Measurements from ENCODE around the gene UBAC2.

Gene UBAC2

GRCh38 chr13:99421758-99422585 is 221.3 kb downstream of the UBAC2 start:
- no peak for DNase-seq

DNA sequence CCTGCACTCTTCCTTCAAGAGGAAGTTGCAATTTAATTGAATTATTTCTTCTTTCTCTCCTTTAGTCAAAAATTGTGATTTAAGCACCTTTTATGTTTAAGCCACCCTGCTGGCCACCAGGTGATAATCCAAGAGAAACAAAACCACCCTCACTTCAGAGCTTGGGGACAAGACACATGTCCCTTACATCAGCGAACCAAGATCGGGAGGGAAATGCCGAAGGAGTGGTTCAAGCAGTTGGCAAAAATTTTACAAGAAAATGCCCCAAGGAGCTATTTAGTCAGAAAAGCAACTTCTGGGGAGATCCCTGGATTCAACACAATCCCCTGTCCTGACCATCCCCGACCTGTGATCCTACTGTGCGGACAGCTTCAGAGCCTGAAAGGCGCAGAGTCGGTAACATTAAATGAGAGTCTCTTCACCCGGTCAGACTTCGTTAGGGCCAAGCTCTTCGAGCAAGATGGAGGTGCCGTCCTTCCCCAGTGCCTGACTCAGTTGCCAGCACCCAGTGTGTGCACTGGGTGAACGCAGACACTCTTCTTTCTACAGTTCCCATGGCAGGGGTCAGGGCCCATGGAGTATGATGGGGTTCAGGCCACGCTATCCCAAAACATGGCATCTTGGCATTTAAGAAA is 222.0 kb downstream of the UBAC2 start:
- no peak for DNase-seq

DNA sequence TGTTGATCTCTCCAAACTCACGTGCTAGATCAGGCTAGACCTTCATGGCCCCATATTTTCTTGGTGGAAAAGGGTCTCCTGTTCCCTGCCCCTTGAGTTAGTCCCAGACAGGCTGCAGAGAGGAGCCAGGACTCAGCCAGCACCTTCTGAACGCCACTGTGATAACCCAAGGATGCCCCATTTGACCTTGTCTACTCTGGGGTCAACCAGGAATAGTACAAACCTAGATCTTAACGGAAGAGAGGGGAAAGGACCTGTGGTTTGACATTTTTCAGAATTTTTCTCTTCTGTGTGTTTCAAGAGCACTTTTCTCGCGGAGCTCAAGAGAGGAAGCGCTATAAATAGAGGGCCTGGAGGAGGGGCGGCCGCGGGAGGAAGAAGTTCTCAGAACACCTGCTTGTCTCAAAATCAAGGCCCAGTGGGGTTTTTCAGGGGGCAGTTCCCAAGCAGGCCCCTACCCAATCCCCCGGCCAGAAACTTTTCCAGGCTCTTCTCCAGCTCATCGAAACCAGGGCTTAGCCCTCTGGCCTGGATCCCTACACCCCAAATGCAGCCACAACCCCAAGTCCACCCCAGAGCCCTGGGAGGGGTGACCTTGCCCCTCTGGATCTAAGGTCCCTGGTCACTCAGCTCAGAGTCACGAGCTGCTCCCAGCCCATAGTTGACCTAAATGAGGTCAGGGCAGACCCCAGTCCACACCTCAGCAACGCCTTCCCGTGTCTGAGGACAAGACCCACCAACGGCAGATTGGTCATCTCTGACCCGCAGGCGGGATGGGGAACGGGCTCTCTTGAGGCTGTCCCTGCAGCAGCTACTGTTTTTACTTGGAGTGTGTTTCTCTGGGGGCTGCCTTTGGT is 225.1 kb downstream of the UBAC2 start:
- DNase-seq, result no peak

GRCh38 chr13:99426426-99426825 is 225.8 kb downstream of the UBAC2 start:
- no peak for DNase-seq

DNA sequence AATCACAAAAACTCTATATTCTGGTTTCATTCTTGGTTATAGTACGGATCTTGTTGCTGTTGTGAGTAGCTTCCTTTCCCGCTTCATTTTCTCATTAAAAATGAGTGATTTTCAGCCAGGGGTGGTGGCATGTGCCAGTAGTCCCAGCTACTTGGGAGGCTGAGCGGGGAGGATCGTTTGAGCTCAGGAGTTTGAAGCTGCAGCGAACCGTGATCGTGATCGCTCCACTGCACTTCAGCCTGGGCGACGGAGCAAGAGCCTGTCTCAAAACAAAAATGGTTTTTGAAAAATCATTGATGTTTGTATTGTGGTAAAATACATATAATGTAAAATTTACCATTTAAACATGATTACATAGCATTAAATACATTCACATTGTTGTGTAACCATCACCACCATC is 229.0 kb downstream of the UBAC2 start:
- DNase-seq, result no peak

- DNase-seq, result no peak
Observed at GRCh38 chr13:99431927-99432608, 231.4 kb downstream of the UBAC2 start.

DNA sequence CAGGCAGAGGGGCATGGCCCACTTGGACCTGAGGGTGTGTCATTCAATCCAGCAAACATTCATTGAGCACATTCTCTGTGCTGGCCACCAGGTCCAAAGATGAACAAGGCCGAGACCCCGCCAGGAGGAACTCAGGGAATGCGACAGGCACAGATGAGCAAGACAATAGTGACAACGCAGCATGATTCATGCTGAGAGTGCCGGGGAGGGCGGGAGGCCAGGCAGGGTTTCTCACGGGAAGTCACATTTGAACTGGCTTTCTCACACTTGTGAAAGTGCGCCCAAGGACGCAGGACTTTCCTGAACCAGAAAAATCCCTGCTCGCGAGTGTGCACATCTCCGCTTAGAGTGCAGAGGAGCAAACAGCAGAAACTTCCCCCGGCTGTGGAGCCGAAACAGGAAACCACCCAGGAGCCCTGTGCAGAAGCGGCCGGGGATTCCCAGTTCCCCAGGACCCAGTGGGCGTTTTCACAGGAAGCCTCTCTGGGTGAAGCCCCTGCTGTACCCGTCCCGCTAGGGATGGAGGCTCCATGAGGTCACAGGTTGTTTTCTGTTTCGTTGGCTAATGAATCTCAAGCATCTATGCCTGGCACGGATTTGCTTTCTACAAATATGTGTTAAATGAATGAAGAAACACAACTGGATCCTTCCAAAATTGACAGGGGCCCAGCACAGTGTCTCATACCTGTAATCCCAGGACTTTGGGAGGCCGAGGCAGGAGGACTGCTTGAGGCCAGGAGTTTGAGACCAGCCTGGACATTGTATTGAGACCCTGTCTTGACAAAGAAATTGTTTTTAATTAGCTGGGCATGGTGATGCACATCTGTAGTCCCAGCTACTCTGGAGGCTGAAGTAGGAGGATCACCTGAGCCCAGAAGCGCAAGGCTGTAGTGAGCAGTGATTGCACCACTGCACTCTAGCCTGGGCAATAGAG is 232.2 kb downstream of the UBAC2 start:
- DNase-seq, result peak; percentile 71

GRCh38 chr13:99433543-99434075 is 233.0 kb downstream of the UBAC2 start:
- no peak for DNase-seq

DNA sequence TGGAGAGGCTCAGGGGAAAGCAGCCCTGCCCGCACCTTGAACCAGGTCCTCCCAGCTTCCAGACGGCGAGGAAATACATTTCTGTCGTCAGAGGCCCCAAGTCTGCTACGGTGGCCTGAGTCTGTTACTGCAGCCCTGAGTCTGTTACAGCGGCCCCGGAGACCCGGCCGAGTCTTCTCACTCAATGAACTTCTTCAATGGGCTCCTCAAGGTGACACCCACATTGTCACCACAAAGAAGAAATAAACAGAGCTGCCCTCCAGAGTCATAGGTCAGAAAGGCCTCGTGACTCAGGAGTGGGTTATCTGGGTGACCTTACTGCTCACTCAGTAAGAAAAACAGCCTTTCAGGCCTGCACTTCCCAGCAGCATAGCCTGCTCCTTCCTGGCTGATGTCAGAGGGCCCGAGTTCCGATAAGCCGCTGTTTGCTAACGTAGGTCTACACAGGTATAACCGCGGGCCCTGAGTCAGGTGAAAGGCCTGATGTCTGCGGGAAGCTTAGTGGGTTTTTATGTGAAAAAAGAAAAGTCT is 233.7 kb downstream of the UBAC2 start:
- no peak for DNase-seq

- DNase-seq, result no peak
Observed at GRCh38 chr13:99435116-99435515, 234.5 kb downstream of the UBAC2 start.

- no peak for DNase-seq
Observed at GRCh38 chr13:99435998-99436397, 235.3 kb downstream of the UBAC2 start.

Data from eye (tissue), 1 donor.